Measurements from ENCODE around the gene NANOS1.

DNA sequence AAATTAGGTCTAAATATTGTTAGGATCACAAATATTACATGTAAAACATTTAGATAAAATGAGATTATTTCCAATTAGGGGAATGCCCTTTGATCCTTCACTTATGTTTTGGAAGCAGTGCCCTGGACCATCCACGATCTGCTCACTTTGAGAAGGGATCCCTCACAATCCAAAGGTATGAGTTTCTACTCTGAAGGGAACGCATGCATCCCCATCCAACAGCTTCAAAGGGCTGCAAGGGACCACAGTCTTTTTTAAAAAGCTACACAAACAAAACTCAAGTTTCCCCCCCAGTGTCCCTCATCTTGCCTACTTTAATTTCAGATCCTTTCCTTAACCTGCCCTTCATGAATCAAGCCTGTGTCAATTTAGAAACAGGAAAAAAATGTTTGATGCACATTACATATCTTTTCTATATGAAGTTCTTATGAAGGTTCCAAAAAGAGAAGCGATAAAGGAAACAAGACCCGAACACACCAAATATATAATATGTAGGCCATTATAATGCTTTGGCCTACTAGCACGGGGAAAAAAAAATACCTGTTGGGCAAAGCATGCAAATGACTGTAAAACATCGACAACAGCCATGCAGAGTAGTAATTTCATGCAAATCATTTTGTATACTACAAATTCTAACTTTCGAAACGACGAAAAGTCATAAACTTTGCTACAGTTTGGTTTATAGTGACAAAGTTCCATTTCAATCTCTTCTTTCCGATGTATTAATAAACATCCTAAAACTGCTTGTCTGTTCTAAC is 49.1 kb downstream of the NANOS1 start:
- TF ChIP-seq, protein P1, sequence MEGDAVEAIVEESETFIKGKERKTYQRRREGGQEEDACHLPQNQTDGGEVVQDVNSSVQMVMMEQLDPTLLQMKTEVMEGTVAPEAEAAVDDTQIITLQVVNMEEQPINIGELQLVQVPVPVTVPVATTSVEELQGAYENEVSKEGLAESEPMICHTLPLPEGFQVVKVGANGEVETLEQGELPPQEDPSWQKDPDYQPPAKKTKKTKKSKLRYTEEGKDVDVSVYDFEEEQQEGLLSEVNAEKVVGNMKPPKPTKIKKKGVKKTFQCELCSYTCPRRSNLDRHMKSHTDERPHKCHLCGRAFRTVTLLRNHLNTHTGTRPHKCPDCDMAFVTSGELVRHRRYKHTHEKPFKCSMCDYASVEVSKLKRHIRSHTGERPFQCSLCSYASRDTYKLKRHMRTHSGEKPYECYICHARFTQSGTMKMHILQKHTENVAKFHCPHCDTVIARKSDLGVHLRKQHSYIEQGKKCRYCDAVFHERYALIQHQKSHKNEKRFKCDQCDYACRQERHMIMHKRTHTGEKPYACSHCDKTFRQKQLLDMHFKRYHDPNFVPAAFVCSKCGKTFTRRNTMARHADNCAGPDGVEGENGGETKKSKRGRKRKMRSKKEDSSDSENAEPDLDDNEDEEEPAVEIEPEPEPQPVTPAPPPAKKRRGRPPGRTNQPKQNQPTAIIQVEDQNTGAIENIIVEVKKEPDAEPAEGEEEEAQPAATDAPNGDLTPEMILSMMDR (IDR thresholded peaks at IDR 0.05 in 8 of 11, conservative IDR thresholded peaks at IDR 0.05 in 3 of 11), result no peak
- no peak for TF ChIP-seq POLR2AphosphoS5 (IDR thresholded peaks at IDR 0.05)

All from spleen (tissue), 7 donors.